PC-9 (cell line): ENCODE data around the gene GUCY2F. TPM values are rescaled to one million over a fixed set of nuclear protein-coding genes. Genes with fewer than 3 reads are reported as not detected.

Source experiments
- BruUV-seq: library from RNA; stranded (reverse); fragments of 400-500 nt; replicated peaks from 2 replicates; lab custom pipeline; 2021; lab: Mats Ljungman, UMichigan
- CTCF ChIA-PET: fragments of 300-600 bp; sonication (Branson Sonifier 250); formaldehyde crosslinking; loops from one replicate; lab custom pipeline; 2022; ENCODE audit warnings: antibody characterized with exemption; lab: Charles Lee
- POLR2A ChIA-PET: fragments of 300-600 bp; sonication (Branson Sonifier 250); formaldehyde crosslinking; loops from one replicate; lab custom pipeline; 2022; ENCODE audit warnings: antibody characterized with exemption; ENCODE audit not compliant: unreplicated experiment; lab: Charles Lee
- DNase-seq, 2 experiments: peaks; one replicate each; pipeline versions ENCODE4 v3.0.0 to v3.0.0-alpha.2; 2015 to 2022; ENCODE audit warnings: mixed read lengths in 1 of 2
- H2AFZ ChIP-seq: fragments of 200-600 bp; sonication (generic); 2 replicates; pipeline ENCODE4 v1.8.1; 2017; ENCODE audit warnings: antibody characterized with exemption
- H3F3A ChIP-seq: fragments of 200-600 bp; sonication (generic); 2 replicates; pipeline ENCODE4 v1.8.1; 2017; ENCODE audit warnings: antibody characterized with exemption, mild to moderate bottlenecking, low read depth; ENCODE audit not compliant: insufficient read depth
- H3K27ac ChIP-seq: fragments of 200-600 bp; sonication (generic); 2 replicates; pipeline ENCODE4 v1.6.1; 2016; ENCODE audit warnings: mixed run types
- H3K27me3 ChIP-seq: fragments of 200-600 bp; sonication (generic); 2 replicates; pipeline ENCODE4 v1.6.1; 2016; ENCODE audit warnings: low read depth, mixed run types; ENCODE audit not compliant: insufficient read depth
- H3K36me3 ChIP-seq: fragments of 200-600 bp; sonication (generic); 2 replicates; pipeline ENCODE4 v1.6.1; 2016; ENCODE audit warnings: low read depth, mixed run types
- H3K4me1 ChIP-seq: fragments of 200-600 bp; sonication (generic); replicated peaks from 2 replicates; pipeline ENCODE4 v1.6.1; 2016; ENCODE audit warnings: mixed run types; ENCODE audit not compliant: insufficient read depth
- H3K4me2 ChIP-seq: fragments of 200-600 bp; sonication (generic); 2 replicates; pipeline ENCODE4 v1.6.1; 2017; ENCODE audit warnings: mixed run types
- H3K4me3 ChIP-seq: fragments of 200-600 bp; sonication (generic); 2 replicates; pipeline ENCODE4 v1.6.1; 2016; ENCODE audit warnings: mixed run types
- H3K79me2 ChIP-seq: fragments of 200-600 bp; sonication (generic); 2 replicates; pipeline ENCODE4 v1.6.1; 2017; ENCODE audit warnings: low read depth, mixed run types
- H3K9me2 ChIP-seq: fragments of 200-600 bp; sonication (generic); 2 replicates; pipeline ENCODE4 v1.8.1; 2017; ENCODE audit warnings: mild to moderate bottlenecking; ENCODE audit not compliant: insufficient read depth
- H3K9me3 ChIP-seq: fragments of 200-600 bp; sonication (generic); 2 replicates; pipeline ENCODE4 v1.8.1; 2016; ENCODE audit warnings: low read depth; ENCODE audit not compliant: insufficient read depth
- H4K20me1 ChIP-seq: fragments of 200-600 bp; sonication (generic); 2 replicates; pipeline ENCODE4 v1.8.1; 2017; ENCODE audit not compliant: insufficient read depth
- EZH2 ChIP-seq: fragments of 200-600 bp; sonication (generic); IDR thresholded peaks from 2 replicates; pipeline ENCODE4 v1.8.0; 2017; ENCODE audit warnings: antibody characterized with exemption, low read depth
- intact Hi-C: fragments of 100-400 bp; cut with micrococcal nuclease; formaldehyde crosslinking; loops from one replicate; pipeline ENCODE4 v1.10.0; 2022; ENCODE audit not compliant: unreplicated experiment
- total RNA-seq: library from RNA; stranded (reverse); gene quantifications from 2 replicates; pipeline ENCODE4 v1.2.3, GENCODE V29; 2021
- TF ChIP-seq, protein P1 (sequence below): fragments of 200-600 bp; sonication (generic); conservative IDR thresholded peaks from 2 replicates; pipeline ENCODE4 v1.6.1; 2017; ENCODE audit warnings: mixed run types, antibody characterized with exemption, mild to moderate bottlenecking, moderate library complexity

Gene GUCY2F
- total RNA-seq, 1 experiment from 2014 or later, result not detected

GRCh38 chrX:109360301-109360700 lies 121.6 kb downstream of the GUCY2F start:
- H3K4me1 ChIP-seq, result no peaks in the 10 kb centered on the region
- intact Hi-C loops, result no loop called here
- no peaks in the 10 kb centered on the region for H3K27me3 ChIP-seq
- TF ChIP-seq, protein P1, sequence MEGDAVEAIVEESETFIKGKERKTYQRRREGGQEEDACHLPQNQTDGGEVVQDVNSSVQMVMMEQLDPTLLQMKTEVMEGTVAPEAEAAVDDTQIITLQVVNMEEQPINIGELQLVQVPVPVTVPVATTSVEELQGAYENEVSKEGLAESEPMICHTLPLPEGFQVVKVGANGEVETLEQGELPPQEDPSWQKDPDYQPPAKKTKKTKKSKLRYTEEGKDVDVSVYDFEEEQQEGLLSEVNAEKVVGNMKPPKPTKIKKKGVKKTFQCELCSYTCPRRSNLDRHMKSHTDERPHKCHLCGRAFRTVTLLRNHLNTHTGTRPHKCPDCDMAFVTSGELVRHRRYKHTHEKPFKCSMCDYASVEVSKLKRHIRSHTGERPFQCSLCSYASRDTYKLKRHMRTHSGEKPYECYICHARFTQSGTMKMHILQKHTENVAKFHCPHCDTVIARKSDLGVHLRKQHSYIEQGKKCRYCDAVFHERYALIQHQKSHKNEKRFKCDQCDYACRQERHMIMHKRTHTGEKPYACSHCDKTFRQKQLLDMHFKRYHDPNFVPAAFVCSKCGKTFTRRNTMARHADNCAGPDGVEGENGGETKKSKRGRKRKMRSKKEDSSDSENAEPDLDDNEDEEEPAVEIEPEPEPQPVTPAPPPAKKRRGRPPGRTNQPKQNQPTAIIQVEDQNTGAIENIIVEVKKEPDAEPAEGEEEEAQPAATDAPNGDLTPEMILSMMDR, result no peak
- TF ChIP-seq EZH2, result no peak
- H3K27ac ChIP-seq, result no peak overlapping the region
- DNase-seq, result no peak
- no peaks in the 10 kb centered on the region for H3F3A ChIP-seq
- H4K20me1 ChIP-seq, result no peaks in the 10 kb centered on the region
- ChIA-PET POLR2A (no interaction called here), CTCF (no interaction called here)
- no peak overlapping the region for H2AFZ ChIP-seq
- no peaks in the 10 kb centered on the region for H3K9me3 ChIP-seq
- H3K36me3 ChIP-seq, result no peaks in the 10 kb centered on the region
- no TSS peak for BruUV-seq
- no peak overlapping the region for H3K4me2 ChIP-seq
- H3K4me3 ChIP-seq, result no peak overlapping the region
- H3K79me2 ChIP-seq, result no peaks in the 10 kb centered on the region
- peaks cover 4% of the 10 kb centered on the region; the same call in 1 of the 2 replicates for H3K9me2 ChIP-seq

GRCh38 chrX:109357706-109358105 lies 124.2 kb downstream of the GUCY2F start:
- H3K4me3 ChIP-seq, result no peak overlapping the region
- ChIA-PET POLR2A (no interaction called here), CTCF (no interaction called here)
- H3K4me1 ChIP-seq, result no peaks in the 10 kb centered on the region
- no peaks in the 10 kb centered on the region for H3K9me3 ChIP-seq
- no peaks in the 10 kb centered on the region for H3K36me3 ChIP-seq
- no peak for DNase-seq
- no TSS peak for BruUV-seq
- intact Hi-C loops, result no loop called here
- H3K79me2 ChIP-seq, result no peaks in the 10 kb centered on the region
- no peak overlapping the region for H2AFZ ChIP-seq
- H3K27me3 ChIP-seq, result no peaks in the 10 kb centered on the region
- no peak overlapping the region for H3K27ac ChIP-seq
- no peak overlapping the region for H3K4me2 ChIP-seq
- no peaks in the 10 kb centered on the region for H4K20me1 ChIP-seq
- TF ChIP-seq, protein P1, result no peak
- no peak for TF ChIP-seq EZH2
- peaks cover 4% of the 10 kb centered on the region; the same call in 1 of the 2 replicates for H3K9me2 ChIP-seq
- no peaks in the 10 kb centered on the region for H3F3A ChIP-seq

- intact Hi-C loops, result no loop called here
- POLR2A ChIA-PET, result no interaction called here
- no peak for DNase-seq
- Histone ChIP-seq H3K27me3 (no peaks in the 10 kb centered on the region), H4K20me1 (no peaks in the 10 kb centered on the region), H3K27ac (no peak overlapping the region), H3K9me3 (no peaks in the 10 kb centered on the region), H3K4me3 (no peak overlapping the region), H3K4me2 (no peak overlapping the region), H3K79me2 (no peaks in the 10 kb centered on the region), H3K9me2 (peaks cover 4% of the 10 kb centered on the region; the same call in 1 of the 2 replicates), H3F3A (no peaks in the 10 kb centered on the region), H3K36me3 (no peaks in the 10 kb centered on the region), H3K4me1 (no peaks in the 10 kb centered on the region), H2AFZ (no peak overlapping the region)
- TF ChIP-seq EZH2, result no peak
- TF ChIP-seq, protein P1, result no peak
- no TSS peak for BruUV-seq
- CTCF ChIA-PET, result no interaction called here
These were observed 125.2 kb downstream of the GUCY2F start for GRCh38 chrX:109356684-109357083.
